H1 (cell line): ENCODE data around the gene ZNF24. TPM values are rescaled to one million over a fixed set of nuclear protein-coding genes. Genes with fewer than 3 reads are reported as not detected.

Experiments used
- CTCF ChIA-PET: fragments of 300-600 bp; sonication (Branson Sonifier 250); formaldehyde crosslinking; loops from one replicate; lab custom pipeline; 2021; ENCODE audit not compliant: partially characterized antibody; lab: Charles Lee
- POLR2A ChIA-PET: fragments of 300-600 bp; sonication (Branson Sonifier 250); formaldehyde crosslinking; loops from one replicate; lab custom pipeline; 2021; ENCODE audit warnings: inconsistent platforms; ENCODE audit not compliant: partially characterized antibody; lab: Charles Lee
- DNase-seq, 2 experiments: peaks; one replicate each; pipeline versions ENCODE4 v3.0.0 to v3.0.0-alpha.2; 2010 to 2022; ENCODE audit warnings: low spot score in 2 of 2, low read depth in 1 of 2, mixed read lengths in 1 of 2
- FAIRE-seq: peaks from 2 replicates; lab custom pipeline; 2011; peaks lifted over from hg19 to GRCh38; lab: Jason Lieb, UNC
- H2AFZ ChIP-seq: 2 replicates; pipeline ENCODE4 v1.8.1; 2012; ENCODE audit warnings: low read length, inconsistent platforms
- H2AK5ac ChIP-seq: 2 replicates; pipeline ENCODE4 v1.6.1; 2013; ENCODE audit warnings: low read depth, low read length
- H2BK120ac ChIP-seq: replicated peaks from 2 replicates; pipeline ENCODE3; 2013; ENCODE audit warnings: low read depth, low read length, inconsistent platforms
- H2BK12ac ChIP-seq: 2 replicates; pipeline ENCODE4 v1.6.1; 2013; ENCODE audit warnings: low read depth, low read length
- H2BK15ac ChIP-seq: 2 replicates; pipeline ENCODE4 v1.6.1; 2013; ENCODE audit warnings: low read length
- H2BK20ac ChIP-seq: 2 replicates; pipeline ENCODE4 v1.6.1; 2013; ENCODE audit warnings: low read length
- H2BK5ac ChIP-seq: 2 replicates; pipeline ENCODE4 v1.6.1; 2013; ENCODE audit warnings: low read depth, low read length
- H3K14ac ChIP-seq: 2 replicates; pipeline ENCODE4 v1.6.1; 2013; ENCODE audit warnings: inconsistent platforms; ENCODE audit not compliant: insufficient read length
- H3K18ac ChIP-seq: 2 replicates; pipeline ENCODE4 v1.6.1; 2013; ENCODE audit warnings: low read length; ENCODE audit errors: extremely low read depth
- H3K23ac ChIP-seq: 2 replicates; pipeline ENCODE4 v1.6.1; 2013; ENCODE audit warnings: inconsistent platforms; ENCODE audit not compliant: insufficient read length
- H3K23me2 ChIP-seq: 2 replicates; pipeline ENCODE4 v1.6.1; 2013; ENCODE audit warnings: low read depth, low read length
- H3K27ac ChIP-seq: 2 replicates; pipeline ENCODE4 v1.6.1; 2011; ENCODE audit warnings: low read depth, low read length, inconsistent platforms
- H3K27me3 ChIP-seq, 4 experiments: replicated peaks in 1 of 4; 1 replicate in 1 of 4; 2 replicates in 3 of 4; pipeline versions ENCODE4 v1.6.1 to v1.8.1; 2011 to 2013; ENCODE audit warnings: low read length in 3 of 4, mild to moderate bottlenecking in 3 of 4, inconsistent platforms in 2 of 4, mixed read lengths in 2 of 4, moderate library complexity in 1 of 4; ENCODE audit not compliant: control insufficient read depth in 3 of 4, insufficient read depth in 3 of 4; ENCODE audit errors: extremely low read depth in 1 of 4
- H3K36me3 ChIP-seq, 4 experiments: 2 replicates each; pipeline versions ENCODE4 v1.6.1 to v1.8.1; 2011 to 2013; ENCODE audit warnings: mild to moderate bottlenecking in 4 of 4, low read length in 3 of 4, moderate library complexity in 2 of 4, control low read depth in 1 of 4, inconsistent platforms in 1 of 4; ENCODE audit not compliant: insufficient read depth in 4 of 4, control insufficient read depth in 2 of 4
- H3K4ac ChIP-seq: replicated peaks from 2 replicates; pipeline ENCODE3; 2013; ENCODE audit warnings: low read length, low read depth, mixed read lengths, inconsistent platforms; ENCODE audit not compliant: insufficient read length
- H3K4me1 ChIP-seq, 4 experiments: replicated peaks in 1 of 4; 1 replicate in 1 of 4; 2 replicates in 3 of 4; pipeline versions ENCODE4 v1.6.1 to v1.8.1; 2011 to 2013; ENCODE audit warnings: low read length in 3 of 4, inconsistent platforms in 2 of 4, mixed read lengths in 1 of 4; ENCODE audit not compliant: insufficient read depth in 4 of 4, control insufficient read depth in 3 of 4
- H3K4me2 ChIP-seq, 2 experiments: 2 replicates each; pipeline versions ENCODE4 v1.6.1 to v1.8.1; 2011 to 2013; ENCODE audit warnings: low read depth in 2 of 2, low read length in 2 of 2, control low read depth in 1 of 2, inconsistent platforms in 1 of 2, mild to moderate bottlenecking in 1 of 2; ENCODE audit not compliant: insufficient read depth in 1 of 2
- H3K4me3 ChIP-seq, 4 experiments: fragments of 200-600, 300-600 bp in 1 of 4; sonication (generic), shearing (Covaris generic), sonication (Bioruptor Twin) in 1 of 4; 2 replicates each; pipeline versions ENCODE4 v1.5.1 to v1.8.1; 2011 to 2016; ENCODE audit warnings: low read length in 4 of 4, low read depth in 3 of 4, control low read depth in 2 of 4, inconsistent platforms in 2 of 4, mild to moderate bottlenecking in 2 of 4, mixed read lengths in 1 of 4, moderate library complexity in 1 of 4; ENCODE audit not compliant: insufficient read depth in 2 of 4; ENCODE audit errors: extremely low read depth in 1 of 4
- H3K56ac ChIP-seq: replicated peaks from 2 replicates; pipeline ENCODE3; 2013; ENCODE audit warnings: low read depth, mild to moderate bottlenecking, mixed read lengths, low read length, inconsistent platforms; ENCODE audit not compliant: insufficient read length
- H3K79me1 ChIP-seq: 2 replicates; pipeline ENCODE4 v1.6.1; 2013; ENCODE audit warnings: low read depth, low read length, control low read depth
- H3K79me2 ChIP-seq, 2 experiments: 2 replicates each; pipeline versions ENCODE4 v1.6.1 to v1.8.1; 2012 to 2013; ENCODE audit warnings: low read length in 2 of 2, mild to moderate bottlenecking in 2 of 2, inconsistent platforms in 1 of 2; ENCODE audit not compliant: insufficient read depth in 2 of 2, control insufficient read depth in 1 of 2
- H3K9ac ChIP-seq, 4 experiments: replicated peaks in 1 of 4; 1 replicate in 1 of 4; 2 replicates in 3 of 4; pipeline versions ENCODE4 v1.6.1 to v1.8.1; 2011 to 2013; ENCODE audit warnings: low read depth in 3 of 4, low read length in 3 of 4, control low read depth in 2 of 4, mild to moderate bottlenecking in 2 of 4, moderate library complexity in 2 of 4, inconsistent platforms in 1 of 4; ENCODE audit errors: extremely low read depth in 1 of 4
- H3K9me3 ChIP-seq, 2 experiments: 2 replicates each; pipeline versions ENCODE4 v1.6.1 to v1.8.1; 2012 to 2013; ENCODE audit warnings: mild to moderate bottlenecking in 2 of 2, moderate library complexity in 2 of 2, control low read depth in 1 of 2, inconsistent platforms in 1 of 2, low read depth in 1 of 2, low read length in 1 of 2, mixed read lengths in 1 of 2; ENCODE audit not compliant: insufficient read depth in 2 of 2
- H4K20me1 ChIP-seq, 2 experiments: replicated peaks in 1 of 2; 2 replicates each; pipeline versions ENCODE3 to v1.8.1; 2011 to 2013; ENCODE audit warnings: inconsistent platforms in 2 of 2, low read length in 2 of 2, mild to moderate bottlenecking in 1 of 2; ENCODE audit not compliant: insufficient read depth in 2 of 2, control insufficient read depth in 1 of 2
- H4K5ac ChIP-seq: 2 replicates; pipeline ENCODE4 v1.6.1; 2013; ENCODE audit warnings: low read length, low read depth, mixed read lengths, inconsistent platforms; ENCODE audit not compliant: insufficient read length
- H4K8ac ChIP-seq: 2 replicates; pipeline ENCODE4 v1.8.0; 2013; ENCODE audit warnings: mild to moderate bottlenecking, moderate library complexity, low read length, inconsistent platforms; ENCODE audit not compliant: insufficient read depth; ENCODE audit errors: extremely low read depth
- H4K91ac ChIP-seq: replicated peaks from 2 replicates; pipeline ENCODE3; 2013; ENCODE audit warnings: low read length, mixed read lengths, inconsistent platforms; ENCODE audit not compliant: insufficient read length
- RXRA ChIP-seq: IDR thresholded peaks from 2 replicates; pipeline ENCODE4 v1.6.1; 2011; ENCODE audit warnings: low read depth, mild to moderate bottlenecking, low read length, moderate library complexity; ENCODE audit not compliant: insufficient read depth
- SP2 ChIP-seq: IDR thresholded peaks from 2 replicates; pipeline ENCODE4 v1.6.1; 2012; ENCODE audit warnings: mild to moderate bottlenecking, low read length, inconsistent platforms
- polyA plus RNA-seq, 7 experiments: library from polyadenylated mRNA; depleted of rRNA in 3 of 7; stranded (reverse) in 5 of 7; unstranded in 2 of 7; fragments of >200 nt in 5 of 7; fragments of 200-250 nt in 2 of 7; gene quantifications; 1 replicate in 5 of 7; 2 replicates in 1 of 7; 4 replicates in 1 of 7; pipeline versions ENCODE4 v1.2.1 to v1.2.3, GENCODE V29; 2011 to 2013; ENCODE audit warnings: missing spikeins in 2 of 7, mixed read lengths in 2 of 7
- total RNA-seq: library from RNA; stranded (reverse); fragmentation: NEBNext Ultra II Directional; extraction: Animal tissue kit (Norgen Biotek cat#: 25700); gene quantifications from 2 replicates; pipeline ENCODE4 v1.2.1, GENCODE V29; 2021

ZNF24 gene
- total and polyA plus RNA-seq, 2 of the 8 experiments (the other 6 are each of a cell fraction or from before 2014, with no cell fraction given), result 12.5 to 56.9 TPM

DNA sequence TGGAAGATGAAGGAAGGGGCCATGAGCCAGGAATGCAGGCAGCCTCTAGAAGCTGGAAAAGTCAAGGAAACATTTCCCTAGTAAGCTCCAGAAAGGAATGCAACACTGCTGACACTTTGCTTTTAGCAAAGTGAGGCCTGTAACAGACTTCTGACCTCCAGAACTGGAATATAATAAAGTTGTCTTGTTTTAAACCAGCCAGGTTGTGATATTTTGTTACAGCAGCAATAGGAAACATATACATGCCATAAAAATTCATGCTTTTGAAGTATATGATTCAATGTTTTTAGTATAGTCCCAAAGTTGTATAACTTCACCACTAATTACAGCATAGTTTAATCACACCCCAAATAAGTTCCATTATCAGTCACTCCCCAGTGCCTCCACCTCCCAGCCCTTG is 48.2 kb upstream of the ZNF24 start:
- no peaks in the 10 kb centered on the region for H3K36me3 ChIP-seq
- no peak overlapping the region for H3K27ac ChIP-seq
- no peak overlapping the region for H2AFZ ChIP-seq
- no peaks in the 10 kb centered on the region for H4K20me1 ChIP-seq
- DNase-seq (no peak), FAIRE-seq (no peak)
- no peak overlapping the region for H2BK20ac ChIP-seq
- H2BK15ac ChIP-seq, result no peak overlapping the region
- no peak overlapping the region for H3K4me2 ChIP-seq
- H2BK120ac ChIP-seq, result no peak overlapping the region
- no peak overlapping the region for H3K18ac ChIP-seq
- H3K9ac ChIP-seq, result no peak overlapping the region
- H3K23ac ChIP-seq, result no peak overlapping the region
- H4K91ac ChIP-seq, result no peak overlapping the region
- no peak overlapping the region for H2BK12ac ChIP-seq
- no peaks in the 10 kb centered on the region for H3K23me2 ChIP-seq
- no peak overlapping the region for H3K14ac ChIP-seq
- no peak overlapping the region for H2BK5ac ChIP-seq
- TF ChIP-seq RXRA, result no peak
- no peak for TF ChIP-seq SP2
- no peak overlapping the region for H4K5ac ChIP-seq
- H3K9me3 ChIP-seq, result 0 out of 4 replicates have a peak, but pooled peaks cover 0 to 2% of the 10 kb centered on the region in 2 experiments
- ChIA-PET CTCF (interaction anchor here (0.8 kb wide), 1 partner anchor 15 kb away, joined by 3 read pairs; no protein-coding TSS in a partner anchor), POLR2A (no interaction called here)
- no peak overlapping the region for H4K8ac ChIP-seq
- H3K56ac ChIP-seq, result no peak overlapping the region
- H3K27me3 ChIP-seq, result peaks cover 0 to 1% (median 0%) of the 10 kb centered on the region in 4 experiments; a peak in 1 of 7 replicates
- H3K79me2 ChIP-seq, result no peaks in the 10 kb centered on the region
- no peaks in the 10 kb centered on the region for H3K4me1 ChIP-seq
- no peak overlapping the region for H3K4me3 ChIP-seq
- H2AK5ac ChIP-seq, result no peak overlapping the region
- H3K4ac ChIP-seq, result no peak overlapping the region
- H3K79me1 ChIP-seq, result no peaks in the 10 kb centered on the region
